HCT116 (cell line): Measurements from ENCODE around the gene ATP8A1. TPM values are rescaled to one million over a fixed set of nuclear protein-coding genes. Genes with fewer than 3 reads are reported as not detected.

Experiments
- ATAC-seq: fragments of 200-7000 bp; cut with Tn5 transposase; 2 replicates; pipeline ENCODE4 v1.9.1; 2020; ENCODE audit warnings: mild to moderate bottlenecking, moderate library complexity
- BruUV-seq: library from RNA; stranded (reverse); fragments of 400-500 nt; replicated peaks from 2 replicates; lab custom pipeline; 2021; lab: Mats Ljungman, UMichigan
- CTCF ChIA-PET: fragments of 300-600 bp; sonication (Branson Sonifier 250); formaldehyde crosslinking; loops from one replicate; lab custom pipeline; 2021; ENCODE audit warnings: antibody characterized with exemption; lab: Charles Lee
- POLR2A ChIA-PET: fragments of 300-600, 350-600 bp; sonication (Branson Sonifier 250); formaldehyde crosslinking; loops from one replicate; lab custom pipeline; 2021; ENCODE audit warnings: antibody characterized with exemption; lab: Charles Lee
- RAD21 ChIA-PET, 2 experiments: fragments of 300-600 bp; sonication (Branson Sonifier 250); formaldehyde crosslinking; loops; one replicate each; lab custom pipeline; 2023; ENCODE audit warnings: low total read pairs in 2 of 2; ENCODE audit not compliant: uncharacterized antibody in 2 of 2, unreplicated experiment in 2 of 2, low non-redundant PET in 1 of 2; lab: Charles Lee
- DNase-seq: peaks from one replicate; pipeline ENCODE4 v3.0.0-alpha.2; 2010; ENCODE audit warnings: low read depth, low spot score
- H2AFZ ChIP-seq: fragments of 200-600 bp; shearing (Covaris generic), sonication (generic); 2 replicates; pipeline ENCODE4 v1.6.1; 2017; ENCODE audit warnings: low read depth, mixed run types, mixed read lengths, antibody characterized with exemption, low read length; ENCODE audit not compliant: poor library complexity, severe bottlenecking
- H3K27ac ChIP-seq: 2 replicates; pipeline ENCODE4 v1.5.1; 2012; ENCODE audit warnings: low read depth, low read length
- H3K27me3 ChIP-seq: fragments of 200-600 bp; sonication (generic); 2 replicates; pipeline ENCODE4 v1.6.1; 2016; ENCODE audit warnings: mixed run types, low read length, mixed read lengths; ENCODE audit not compliant: insufficient read depth
- H3K36me3 ChIP-seq, 2 experiments: fragments of 200-500 bp in 1 of 2; fragments of 200-600 bp in 1 of 2; sonication (Bioruptor generic) in 1 of 2; sonication (generic) in 1 of 2; 2 replicates each; pipeline versions ENCODE4 v1.5.1 to v1.6.1; 2014 to 2016; ENCODE audit warnings: low read length in 2 of 2, inconsistent platforms in 1 of 2, mixed read lengths in 1 of 2, mixed run types in 1 of 2; ENCODE audit not compliant: insufficient read depth in 2 of 2, control insufficient read depth in 1 of 2
- H3K4me1 ChIP-seq, 2 experiments: fragments of 200-600 bp in 1 of 2; sonication (generic) in 1 of 2; 2 replicates each; pipeline versions ENCODE4 v1.5.1 to v1.6.1; 2012 to 2017; ENCODE audit warnings: low read length in 2 of 2, inconsistent platforms in 1 of 2, mild to moderate bottlenecking in 1 of 2, mixed read lengths in 1 of 2, mixed run types in 1 of 2, moderate library complexity in 1 of 2; ENCODE audit not compliant: insufficient read depth in 2 of 2, control insufficient read depth in 1 of 2
- H3K4me2 ChIP-seq: fragments of 200-600 bp; sonication (generic); 2 replicates; pipeline ENCODE4 v1.6.1; 2017; ENCODE audit warnings: mixed run types, low read length, mixed read lengths
- H3K4me3 ChIP-seq, 2 experiments: fragments of 200-600 bp in 1 of 2; sonication (generic) in 1 of 2; replicated peaks in 1 of 2; 2 replicates each; pipeline ENCODE4 v1.5.1; 2011 to 2016; ENCODE audit warnings: low read length in 2 of 2, control low read depth in 1 of 2, low read depth in 1 of 2, mild to moderate bottlenecking in 1 of 2, mixed read lengths in 1 of 2, mixed run types in 1 of 2
- H3K79me2 ChIP-seq: fragments of 200-600 bp; sonication (generic); 2 replicates; pipeline ENCODE4 v1.6.1; 2017; ENCODE audit warnings: mild to moderate bottlenecking, mixed run types, low read length, moderate library complexity, mixed read lengths; ENCODE audit not compliant: insufficient read depth
- H3K9ac ChIP-seq: fragments of 200-600 bp; sonication (generic); 2 replicates; pipeline ENCODE4 v1.6.1; 2016; ENCODE audit warnings: low read length, mixed read lengths
- H3K9me2 ChIP-seq: fragments of 200-600 bp; sonication (generic), shearing (Covaris generic); 2 replicates; pipeline ENCODE4 v1.6.1; 2017; ENCODE audit warnings: mixed run types, mild to moderate bottlenecking, moderate library complexity; ENCODE audit not compliant: insufficient read depth
- H3K9me3 ChIP-seq, 2 experiments: fragments of 200-500 bp in 1 of 2; fragments of 200-600 bp in 1 of 2; sonication (Bioruptor generic) in 1 of 2; sonication (generic) in 1 of 2; 2 replicates each; pipeline ENCODE4 v1.6.1; 2014 to 2017; ENCODE audit warnings: low read length in 2 of 2, mixed read lengths in 2 of 2, inconsistent platforms in 1 of 2, low read depth in 1 of 2, mild to moderate bottlenecking in 1 of 2, mixed run types in 1 of 2, moderate library complexity in 1 of 2; ENCODE audit not compliant: control insufficient read depth in 1 of 2, insufficient read depth in 1 of 2
- H4K20me1 ChIP-seq: fragments of 200-600 bp; sonication (generic), shearing (Covaris generic); 2 replicates; pipeline ENCODE4 v1.6.1; 2017; ENCODE audit warnings: mixed run types, mild to moderate bottlenecking, moderate library complexity; ENCODE audit not compliant: insufficient read depth
- CBX3 ChIP-seq: IDR thresholded peaks from 2 replicates; pipeline ENCODE4 v1.6.1; 2012; ENCODE audit warnings: low read depth
- CTCF ChIP-seq, 3 experiments: fragments of 200-600 bp in 1 of 3; sonication (generic) in 1 of 3; IDR thresholded peaks in 2 of 3; conservative IDR thresholded peaks in 1 of 3; 2 replicates each; pipeline ENCODE4 v1.5.1; 2012 to 2017; ENCODE audit warnings: low read depth in 2 of 3, low read length in 2 of 3, antibody characterized with exemption in 1 of 3, borderline replicate concordance in 1 of 3, control low read depth in 1 of 3, mild to moderate bottlenecking in 1 of 3, mixed read lengths in 1 of 3, mixed run types in 1 of 3, moderate library complexity in 1 of 3; ENCODE audit not compliant: insufficient read depth in 1 of 3
- ELF1 ChIP-seq: IDR thresholded peaks from 2 replicates; pipeline ENCODE4 v1.6.1; 2012; ENCODE audit warnings: low read depth, borderline replicate concordance
- FOSL1 ChIP-seq: IDR thresholded peaks from 2 replicates; pipeline ENCODE4 v1.6.1; 2012; ENCODE audit warnings: low read depth
- JUND ChIP-seq: IDR thresholded peaks from 2 replicates; pipeline ENCODE4 v1.6.1; 2012
- MAX ChIP-seq: IDR thresholded peaks from 2 replicates; pipeline ENCODE4 v1.6.1; 2012
- POLR2A ChIP-seq: IDR thresholded peaks from 2 replicates; pipeline ENCODE4 v1.7.0; 2011; ENCODE audit warnings: borderline replicate concordance; ENCODE audit not compliant: insufficient read depth, insufficient read length; ENCODE audit errors: extremely low read depth
- POLR2AphosphoS5 ChIP-seq: IDR thresholded peaks from 2 replicates; pipeline ENCODE4 v1.6.1; 2011; ENCODE audit warnings: mild to moderate bottlenecking, low read depth, low read length, moderate library complexity
- REST ChIP-seq: IDR thresholded peaks from 2 replicates; pipeline ENCODE4 v1.6.1; 2012; ENCODE audit warnings: low read depth
- SRF ChIP-seq: IDR thresholded peaks from 2 replicates; pipeline ENCODE4 v1.6.1; 2012; ENCODE audit warnings: low read depth
- ZFX ChIP-seq: fragments of 450-650 bp; IDR thresholded peaks from 2 replicates; pipeline ENCODE4 v1.6.1; 2017
- intact Hi-C: fragments of 100-400 bp; cut with micrococcal nuclease; formaldehyde crosslinking; loops from 2 replicates; pipeline ENCODE4 v1.10.0; 2022
- total RNA-seq: library from RNA; stranded (reverse); gene quantifications from one replicate; pipeline ENCODE4 v1.2.1, GENCODE V29; 2021; ENCODE audit not compliant: unreplicated experiment

ATP8A1 gene
- total RNA-seq, 1 experiment from 2014 or later: 1.9 TPM

- intact Hi-C loops: loop anchor here (10.0 kb wide), 1 partner anchor 1229 kb away; no protein-coding TSS in a partner anchor
- RAD21 ChIA-PET: no interaction called here
- no peaks in the 10 kb centered on the region for H3K4me1 ChIP-seq
- no peaks in the 10 kb centered on the region for H3K79me2 ChIP-seq
- H3K9ac ChIP-seq: no peak overlapping the region
- ATAC-seq (no peak), DNase-seq (no peak)
- no peak overlapping the region for H3K4me2 ChIP-seq
- H3K9me2 ChIP-seq: no peaks in the 10 kb centered on the region
- no peak overlapping the region for H2AFZ ChIP-seq
- no peak overlapping the region for H3K27ac ChIP-seq
- no peak for TF ChIP-seq SRF
- no peak for TF ChIP-seq POLR2A
- TF ChIP-seq CTCF (IDR thresholded peaks at IDR 0.05 in 2 of 3, conservative IDR thresholded peaks at IDR 0.05 in 1 of 3; ENCODE audit: borderline replicate concordance in 1 of 3, insufficient read depth in 1 of 3, low read depth in 2 of 3, low read length in 2 of 3): no peak
- no peak for TF ChIP-seq MAX
- TF ChIP-seq POLR2AphosphoS5: no peak
- no peak for TF ChIP-seq ZFX
- no peaks in the 10 kb centered on the region for H4K20me1 ChIP-seq
- no peaks in the 10 kb centered on the region for H3K36me3 ChIP-seq
- H3K27me3 ChIP-seq: no peaks in the 10 kb centered on the region
- H3K4me3 ChIP-seq: no peak overlapping the region
- no TSS peak for BruUV-seq
- H3K9me3 ChIP-seq: no peaks in the 10 kb centered on the region
- CTCF ChIA-PET: interaction anchor here (1.4 to 1.9 kb wide), 2 partner anchors 142 to 233 kb away, joined by 4 to 5 read pairs; no protein-coding TSS in a partner anchor
- POLR2A ChIA-PET: no interaction called here
Measured at GRCh38 chr4:42513748-42514492, 143.0 kb downstream of the ATP8A1 start.

- Histone ChIP-seq H3K9me2 (no peaks in the 10 kb centered on the region), H4K20me1 (no peaks in the 10 kb centered on the region), H3K79me2 (no peaks in the 10 kb centered on the region), H2AFZ (no peak overlapping the region), H3K4me2 (no peak overlapping the region), H3K4me1 (no peaks in the 10 kb centered on the region), H3K36me3 (no peaks in the 10 kb centered on the region), H3K27ac (no peak overlapping the region), H3K9ac (no peak overlapping the region), H3K4me3 (no peak overlapping the region), H3K9me3 (no peaks in the 10 kb centered on the region), H3K27me3 (no peaks in the 10 kb centered on the region)
- TF ChIP-seq REST (no peak), JUND (no peak), ELF1 (no peak), CBX3 (no peak), FOSL1 (no peak)
- ChIA-PET RAD21 (no interaction called here), CTCF (interaction anchor here (2.9 kb wide), 1 partner anchor 141 kb away, joined by 11 read pairs; no protein-coding TSS in a partner anchor), POLR2A (no interaction called here)
- BruUV-seq: no TSS peak
- intact Hi-C loops: loop anchor here (10.0 kb wide), 1 partner anchor 1227 kb away; no protein-coding TSS in a partner anchor
- no peak for DNase-seq
- no peak for ATAC-seq
Measured at GRCh38 chr4:42512226-42512625, 144.7 kb downstream of the ATP8A1 start.
